HG03565 (cell line): Measurements from ENCODE around the gene SLC25A33.

Experiments
- ATAC-seq: cut with Tn5 transposase; IDR thresholded peaks from one replicate; pipeline ENCODE4 v1.9.1; 2021; ENCODE audit warnings: mild to moderate bottlenecking, moderate library complexity; ENCODE audit not compliant: unreplicated experiment

The SLC25A33 gene

DNA sequence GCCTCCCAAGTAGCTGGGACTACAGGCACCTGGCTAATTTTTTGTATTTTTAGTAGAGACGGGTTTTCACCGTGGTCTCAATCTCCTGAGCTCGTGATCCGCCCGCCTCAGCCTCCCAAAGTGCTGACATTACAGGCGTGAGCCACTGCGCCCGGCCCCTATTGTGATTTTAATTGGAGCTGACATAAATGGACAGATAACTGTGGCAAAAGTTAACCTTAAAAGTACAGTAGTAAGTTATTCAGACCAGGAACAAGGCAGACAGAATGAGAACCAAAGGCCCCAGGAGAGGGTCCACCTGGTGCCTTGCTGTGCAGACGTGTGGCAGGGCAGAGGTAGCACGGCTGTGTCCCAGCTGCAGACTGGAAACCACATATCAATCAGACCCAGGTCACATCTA, 60.5 kb downstream of the SLC25A33 start:
- no peak for ATAC-seq

DNA sequence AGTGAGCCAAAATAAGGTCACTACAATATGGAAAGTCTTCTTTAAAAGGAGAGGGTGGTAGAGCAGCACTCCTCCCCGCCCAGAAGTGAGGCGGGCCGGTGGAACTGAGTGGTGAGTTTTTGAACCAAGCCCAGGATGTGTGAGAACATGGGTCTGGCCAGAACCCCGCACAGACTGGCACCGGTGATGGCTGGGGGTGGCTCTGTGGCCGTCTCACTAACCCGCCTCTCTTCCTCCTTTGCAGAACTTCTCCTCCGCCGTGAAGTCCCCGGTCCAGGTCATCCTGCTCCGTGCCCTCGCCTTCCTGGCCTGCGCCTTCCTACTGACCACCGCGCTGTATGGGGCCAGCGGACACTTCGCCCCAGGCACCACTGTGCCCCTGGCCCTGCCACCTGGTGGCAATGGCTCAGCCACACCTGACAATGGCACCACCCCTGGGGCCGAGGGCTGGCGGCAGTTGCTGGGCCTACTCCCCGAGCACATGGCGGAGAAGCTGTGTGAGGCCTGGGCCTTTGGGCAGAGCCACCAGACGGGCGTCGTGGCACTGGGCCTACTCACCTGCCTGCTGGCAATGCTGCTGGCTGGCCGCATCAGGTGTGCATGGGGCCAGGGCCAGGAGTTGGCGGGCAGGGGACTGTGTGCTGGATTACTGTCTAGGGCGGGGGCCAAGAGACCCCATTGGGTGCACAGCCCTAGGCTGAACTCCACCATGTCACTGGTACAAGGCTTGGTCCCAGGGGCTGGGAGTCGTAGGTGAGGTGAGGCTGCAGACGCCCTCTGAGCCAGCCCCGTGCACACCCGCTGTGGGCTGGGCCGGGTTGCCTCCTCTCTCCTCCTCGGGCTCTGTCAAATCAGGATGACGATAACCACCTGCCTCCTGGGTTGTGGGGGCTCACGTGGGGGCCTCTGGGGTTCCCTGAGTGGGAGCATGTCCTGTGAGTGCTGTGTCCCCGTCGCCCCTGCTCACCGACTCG, 61.9 kb downstream of the SLC25A33 start:
- ATAC-seq = no peak

DNA sequence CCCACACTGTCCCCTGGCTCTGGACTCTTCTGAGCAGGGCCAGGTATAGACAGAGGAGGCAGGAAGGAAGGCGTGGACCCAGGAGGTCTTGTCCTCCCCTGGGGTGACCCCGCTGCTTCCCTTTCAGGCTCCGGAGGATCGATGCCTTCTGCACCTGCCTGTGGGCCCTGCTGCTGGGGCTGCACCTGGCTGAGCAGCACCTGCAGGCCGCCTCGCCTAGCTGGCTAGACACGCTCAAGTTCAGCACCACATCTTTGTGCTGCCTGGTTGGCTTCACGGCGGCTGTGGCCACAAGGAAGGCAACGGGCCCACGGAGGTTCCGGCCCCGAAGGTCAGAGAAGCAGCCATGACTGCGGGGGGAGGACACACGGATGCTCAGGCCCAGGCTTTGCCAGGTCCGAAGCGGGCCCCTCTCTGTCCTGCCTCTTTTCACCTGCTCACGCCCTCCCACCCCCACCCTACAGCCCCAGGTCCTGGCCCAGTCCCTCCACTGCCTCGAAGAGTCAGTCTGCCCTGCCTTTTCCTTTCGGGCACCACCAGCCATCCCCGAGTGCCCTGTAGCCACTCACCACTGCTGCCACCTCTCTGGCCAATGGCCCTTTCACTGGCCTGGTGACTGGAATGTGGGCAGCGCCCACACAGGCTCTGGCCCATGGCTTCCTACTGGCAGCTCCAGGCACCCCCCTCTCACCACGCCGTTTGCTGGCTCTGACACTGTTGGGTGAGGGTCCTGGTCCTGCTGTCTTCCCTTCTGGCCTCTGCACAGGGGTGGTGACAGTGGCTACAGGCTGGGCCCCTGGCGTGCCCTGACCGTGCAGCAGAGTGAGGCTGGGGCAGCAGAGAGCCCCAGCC, 62.9 kb downstream of the SLC25A33 start:
- ATAC-seq = no peak

DNA sequence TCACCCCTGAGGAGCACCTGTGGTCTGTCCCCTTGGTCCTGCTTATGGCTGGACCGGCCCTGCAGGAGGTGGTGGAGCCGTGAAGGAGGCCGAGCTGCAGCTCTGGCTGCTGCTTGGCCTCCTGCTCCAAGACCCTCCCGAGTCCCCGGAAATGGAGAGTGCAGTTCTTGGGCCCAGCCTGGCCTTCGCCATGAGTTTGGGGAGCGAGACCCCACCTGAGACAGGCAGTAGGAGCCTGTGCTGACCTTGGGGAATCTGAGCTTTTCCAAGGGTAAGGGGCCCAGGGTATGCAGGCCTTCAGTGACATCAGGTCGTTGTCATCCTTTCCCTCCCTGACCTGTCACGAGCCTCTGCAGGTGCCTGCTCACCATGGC, 63.5 kb downstream of the SLC25A33 start:
- no peak for ATAC-seq

DNA sequence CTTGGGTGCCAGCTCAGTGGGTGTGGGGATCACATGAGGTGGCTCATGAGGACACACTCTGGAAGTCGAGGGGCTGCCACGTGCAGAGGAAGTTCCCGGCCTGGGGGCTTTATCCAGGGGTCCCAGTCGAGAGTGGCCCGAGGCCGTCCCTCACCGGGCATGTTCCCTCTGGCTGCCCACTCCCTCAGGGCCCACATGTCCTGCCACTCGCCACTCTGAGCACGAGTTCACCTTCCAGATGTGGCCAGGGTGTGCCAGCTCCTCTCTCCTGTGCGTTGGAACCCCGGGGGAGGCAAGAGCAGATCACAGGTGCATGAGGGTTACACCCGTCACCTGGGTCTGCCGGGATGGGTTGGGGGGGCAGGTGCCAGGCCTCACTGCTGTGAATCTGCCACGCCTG, 64.0 kb downstream of the SLC25A33 start:
- no peak for ATAC-seq

DNA sequence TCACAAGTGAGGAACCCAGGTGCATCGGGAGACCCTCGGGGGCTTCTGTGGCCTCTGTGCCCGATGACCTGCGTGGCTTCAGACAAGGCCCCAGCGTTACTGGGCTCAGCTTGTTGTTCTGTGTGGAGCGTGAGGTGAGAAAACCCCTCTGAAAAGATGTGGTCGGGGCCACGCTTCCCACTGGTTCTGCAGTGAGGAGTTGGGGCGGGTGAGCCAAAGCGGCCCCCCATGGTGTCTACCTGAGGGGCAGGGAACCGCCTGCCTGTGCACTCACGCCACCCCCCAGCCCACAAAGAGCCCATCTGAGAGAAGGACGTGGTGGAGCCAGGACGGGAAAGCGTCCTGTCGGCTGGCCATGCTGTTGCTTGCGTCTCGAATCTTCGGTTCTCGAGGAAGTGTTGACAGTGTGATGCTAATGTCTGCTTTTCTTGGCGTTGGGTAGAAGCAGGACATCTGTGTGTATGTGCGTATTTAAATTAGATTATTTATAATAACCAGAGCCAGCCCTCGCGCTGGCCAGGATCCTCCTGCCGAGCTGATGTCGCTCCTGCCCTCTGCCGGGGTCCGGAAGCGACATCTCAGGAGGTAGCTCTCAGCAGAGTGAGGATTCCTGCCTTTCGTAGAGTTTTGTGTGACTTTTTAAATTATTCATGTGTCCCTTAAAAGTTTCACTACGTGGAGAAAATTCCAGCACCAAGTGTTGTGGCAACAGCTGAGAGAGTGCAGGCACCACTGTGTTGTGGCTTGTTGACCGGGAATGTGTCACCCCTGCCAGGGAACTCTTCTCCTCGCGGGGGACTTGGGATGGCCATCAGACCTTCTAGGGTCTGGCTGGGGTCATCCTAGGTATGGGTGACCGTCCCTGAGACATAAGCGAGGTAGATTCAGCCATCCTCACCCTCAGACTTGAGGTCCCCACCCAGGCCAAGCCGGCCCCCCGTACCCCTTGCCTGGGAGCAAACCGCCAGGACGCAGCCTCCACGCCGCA, 64.8 kb downstream of the SLC25A33 start:
- ATAC-seq = no peak

DNA sequence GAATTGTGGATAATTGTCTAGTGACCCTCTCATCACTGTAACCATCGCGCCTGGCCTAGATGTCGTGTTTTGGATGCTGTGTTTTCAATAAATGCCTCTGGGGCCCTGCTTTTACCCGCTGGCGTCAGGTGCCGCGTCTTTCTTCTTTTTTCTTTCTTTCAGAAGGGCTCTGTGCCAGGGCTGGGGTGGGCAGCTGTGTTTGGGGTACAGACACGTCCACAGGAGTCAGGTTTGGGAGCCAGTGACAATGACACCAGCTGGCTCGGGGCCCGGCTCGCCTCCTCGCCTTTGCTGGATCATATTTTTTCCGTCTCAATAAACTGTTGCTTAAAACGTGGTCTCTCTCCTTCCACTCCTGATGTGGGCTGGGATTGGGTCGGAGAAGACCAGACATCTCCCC, 65.6 kb downstream of the SLC25A33 start:
- ATAC-seq = no peak

DNA sequence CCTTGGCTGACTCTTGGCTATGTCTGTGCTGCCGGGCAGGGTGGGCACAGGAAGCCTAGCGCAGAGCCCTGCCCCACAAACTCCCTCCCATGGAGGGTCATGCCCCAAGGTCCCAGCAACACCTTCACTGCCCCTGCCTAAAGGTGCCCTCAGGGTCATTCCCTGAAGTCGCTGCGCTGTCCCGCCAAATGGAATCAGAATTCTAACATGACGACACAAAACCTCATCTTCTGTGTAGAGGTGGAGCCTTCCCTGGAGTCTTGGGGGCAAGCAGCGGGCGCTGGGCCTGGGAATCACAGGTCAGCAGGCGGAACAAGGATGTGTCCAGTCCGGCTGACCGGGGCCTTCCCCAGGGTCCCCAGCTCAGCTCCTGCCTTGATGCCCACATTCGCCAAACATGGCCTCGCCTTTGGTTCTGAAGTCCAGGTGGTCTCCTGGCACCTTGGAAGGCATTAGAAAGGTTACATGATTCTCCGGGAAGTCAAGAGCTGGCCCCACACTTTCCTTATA, 66.7 kb downstream of the SLC25A33 start:
- ATAC-seq = no peak

DNA sequence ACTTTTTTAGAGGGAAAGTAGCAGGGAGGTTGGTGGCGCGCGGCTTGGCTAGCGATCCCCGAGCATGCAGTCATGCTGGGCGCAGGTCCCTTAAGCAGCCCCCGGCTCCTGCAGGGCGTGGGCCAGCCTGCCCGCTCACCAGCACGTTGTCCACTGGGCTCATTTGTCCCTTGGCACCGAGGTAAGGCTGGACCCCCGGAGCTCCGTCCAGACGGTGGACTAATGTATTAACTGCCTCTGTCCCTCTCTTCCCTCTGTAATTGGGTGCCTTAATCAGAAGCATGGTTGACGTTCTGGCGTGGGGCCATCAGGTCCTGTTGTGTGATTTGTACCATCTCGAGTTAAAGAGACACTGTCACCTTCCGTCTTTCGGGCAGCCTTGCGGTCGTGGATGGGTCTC, 67.2 kb downstream of the SLC25A33 start:
- no peak for ATAC-seq

DNA sequence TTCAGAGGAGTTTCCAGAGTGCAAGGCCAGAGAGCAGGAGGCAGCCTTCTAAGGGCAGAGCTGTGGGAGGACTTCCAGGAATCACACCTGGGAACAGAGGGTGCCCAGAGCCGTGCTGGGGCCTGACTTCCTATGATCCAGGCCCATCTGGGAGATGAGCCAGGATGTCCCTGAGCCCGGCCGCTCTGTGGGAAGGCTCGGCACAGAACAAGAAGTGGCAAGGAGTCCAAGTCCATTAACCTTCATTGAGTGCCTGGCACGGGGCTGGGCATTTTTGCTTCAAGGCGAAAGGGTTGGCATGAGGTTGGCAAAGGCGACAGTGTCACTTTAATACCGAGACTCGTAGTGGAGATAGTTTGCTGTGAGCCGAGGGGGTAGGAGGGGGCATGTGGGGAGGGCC, 67.7 kb downstream of the SLC25A33 start:
- ATAC-seq = no peak

DNA sequence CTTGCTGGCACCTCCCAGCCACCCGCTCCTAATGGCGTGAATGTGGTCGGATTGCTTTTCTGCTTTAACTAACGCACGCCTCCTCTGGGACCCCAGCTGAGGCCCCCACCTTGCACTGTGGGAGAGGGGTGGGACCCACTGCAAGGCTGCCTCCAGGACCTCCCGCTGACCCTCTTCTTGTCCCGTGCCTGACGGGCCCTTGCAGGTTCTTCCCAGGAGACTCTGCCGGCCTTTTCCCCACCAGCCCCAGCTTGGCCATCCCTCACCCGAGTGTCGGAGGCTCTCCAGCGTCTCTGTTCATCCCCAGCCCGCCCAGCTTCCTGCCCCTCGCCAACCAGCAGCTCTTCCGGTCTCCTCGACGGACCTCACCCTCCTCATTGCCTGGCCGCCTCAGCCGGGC, 68.1 kb downstream of the SLC25A33 start:
- no peak for ATAC-seq

DNA sequence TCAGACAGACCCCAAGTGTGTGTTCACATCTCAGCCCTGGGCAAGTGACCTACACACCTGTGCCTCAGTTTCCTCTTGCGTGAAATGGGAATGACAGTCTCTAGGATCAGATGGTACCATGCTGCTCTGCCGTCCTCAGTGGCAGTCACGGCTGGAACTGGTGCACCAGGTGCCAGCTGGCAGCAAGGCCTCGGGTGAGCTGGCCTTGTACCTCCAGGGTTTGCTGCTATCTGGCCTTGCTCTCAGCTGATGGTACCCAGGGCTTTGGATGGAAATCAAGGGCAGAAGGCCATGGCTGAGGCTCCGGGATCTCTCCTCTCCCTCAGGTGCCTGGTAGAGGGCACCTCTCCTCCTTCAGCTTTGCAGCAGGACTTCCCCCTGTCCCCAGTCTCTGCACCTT, 70.7 kb downstream of the SLC25A33 start:
- no peak for ATAC-seq

DNA sequence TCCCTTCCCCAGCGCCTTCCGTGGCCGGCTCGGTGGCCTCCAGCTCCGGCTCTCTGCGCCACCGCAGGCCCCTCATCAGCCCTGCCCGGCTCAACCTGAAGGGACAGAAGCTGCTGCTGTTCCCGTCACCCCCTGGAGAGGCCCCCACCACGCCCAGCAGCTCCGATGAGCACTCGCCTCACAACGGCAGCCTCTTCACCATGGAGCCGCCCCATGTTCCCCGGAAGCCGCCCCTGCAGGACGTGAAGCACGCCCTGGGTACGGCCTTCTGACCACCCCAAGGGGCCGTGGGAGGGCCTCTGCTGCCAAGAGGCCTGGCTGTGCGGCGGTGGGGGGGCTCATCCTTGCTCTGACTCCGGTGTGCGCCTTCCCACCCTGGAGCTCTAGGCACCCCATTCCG, 71.3 kb downstream of the SLC25A33 start:
- no peak for ATAC-seq

DNA sequence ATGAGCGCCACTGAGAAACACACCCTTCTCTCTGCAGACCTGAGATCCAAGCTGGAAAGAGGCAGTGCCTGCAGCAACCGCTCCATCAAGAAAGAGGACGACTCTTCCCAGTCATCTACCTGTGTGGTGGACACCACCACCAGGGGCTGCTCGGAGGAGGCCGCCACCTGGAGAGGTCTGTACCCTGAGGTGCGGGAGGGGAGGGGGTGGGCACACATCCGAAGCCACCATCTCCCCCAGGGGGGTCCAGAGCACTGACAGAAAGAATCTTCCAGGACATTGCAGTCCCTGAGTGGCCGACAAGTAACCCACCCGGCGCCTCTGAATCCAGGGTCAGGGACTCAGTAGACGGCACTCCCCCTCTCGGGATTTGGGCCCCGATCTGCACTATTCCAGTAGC, 72.5 kb downstream of the SLC25A33 start:
- no peak for ATAC-seq

DNA sequence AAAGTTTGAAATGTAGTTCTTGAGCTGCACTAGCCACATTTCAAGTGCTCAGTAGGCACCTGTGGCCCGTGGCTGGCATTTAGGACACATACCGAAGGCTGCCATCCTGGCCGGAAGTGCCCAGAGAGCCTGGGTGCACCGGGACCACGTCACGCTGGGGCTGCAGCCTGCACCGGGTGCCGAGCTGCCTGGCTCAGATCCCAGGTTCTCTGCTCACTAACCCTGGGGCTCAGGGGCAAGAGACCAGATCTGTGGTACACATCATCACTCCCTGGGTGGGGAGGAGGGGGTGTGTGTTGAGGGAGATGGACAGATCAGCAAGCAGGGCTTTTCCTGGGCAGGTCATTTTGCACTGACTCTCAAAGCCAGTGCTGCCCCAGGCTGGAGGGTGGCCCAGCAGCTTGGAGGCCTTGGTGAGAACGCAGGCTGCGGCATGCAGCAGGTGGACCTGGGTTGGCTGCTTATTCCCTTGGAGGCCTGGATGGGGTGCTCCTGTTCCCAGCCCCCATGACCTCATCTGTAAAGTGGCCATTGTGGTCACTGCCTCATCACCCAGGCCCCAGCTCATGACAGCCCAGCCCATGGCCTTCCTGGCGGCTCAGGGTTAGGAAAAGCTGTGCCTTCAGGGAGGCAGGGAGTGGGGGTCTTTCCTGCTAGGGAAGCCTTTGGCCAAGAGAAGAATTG, 73.0 kb downstream of the SLC25A33 start:
- ATAC-seq = no peak

DNA sequence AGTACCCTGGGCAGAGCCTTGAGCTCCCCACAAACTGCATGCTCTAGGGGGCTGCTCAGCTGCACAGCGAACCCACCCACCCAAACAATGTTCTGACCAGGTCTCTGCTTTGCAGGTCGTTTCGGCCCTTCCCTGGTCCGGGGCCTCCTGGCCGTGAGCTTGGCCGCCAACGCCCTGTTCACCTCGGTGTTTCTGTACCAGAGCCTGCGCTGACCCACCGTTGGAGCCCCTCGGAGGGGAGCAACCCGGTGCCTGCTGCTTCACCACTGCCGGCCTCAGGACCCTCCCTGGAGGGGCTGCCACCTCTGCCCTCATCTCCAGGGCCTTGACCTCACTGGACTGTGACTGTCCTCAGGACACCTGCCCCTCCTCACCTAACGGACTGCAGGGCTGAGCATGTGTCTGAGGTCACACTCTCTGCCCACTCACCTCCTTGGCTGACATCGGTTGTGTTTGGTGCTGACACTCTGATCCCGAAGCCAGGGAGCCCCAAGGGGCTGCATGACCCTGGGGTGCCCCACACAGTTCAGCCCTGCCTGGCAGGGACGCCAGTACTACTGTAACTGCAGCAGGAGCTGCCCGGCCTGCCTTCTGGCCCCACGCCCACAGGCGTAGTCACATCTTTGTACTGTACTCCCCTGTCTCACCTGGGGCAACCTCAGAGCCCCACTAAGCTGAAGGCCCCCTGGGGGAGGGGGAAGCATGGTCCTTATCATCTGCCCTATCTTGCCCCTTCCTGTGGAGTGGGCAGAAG, 73.8 kb downstream of the SLC25A33 start:
- ATAC-seq = no peak

DNA sequence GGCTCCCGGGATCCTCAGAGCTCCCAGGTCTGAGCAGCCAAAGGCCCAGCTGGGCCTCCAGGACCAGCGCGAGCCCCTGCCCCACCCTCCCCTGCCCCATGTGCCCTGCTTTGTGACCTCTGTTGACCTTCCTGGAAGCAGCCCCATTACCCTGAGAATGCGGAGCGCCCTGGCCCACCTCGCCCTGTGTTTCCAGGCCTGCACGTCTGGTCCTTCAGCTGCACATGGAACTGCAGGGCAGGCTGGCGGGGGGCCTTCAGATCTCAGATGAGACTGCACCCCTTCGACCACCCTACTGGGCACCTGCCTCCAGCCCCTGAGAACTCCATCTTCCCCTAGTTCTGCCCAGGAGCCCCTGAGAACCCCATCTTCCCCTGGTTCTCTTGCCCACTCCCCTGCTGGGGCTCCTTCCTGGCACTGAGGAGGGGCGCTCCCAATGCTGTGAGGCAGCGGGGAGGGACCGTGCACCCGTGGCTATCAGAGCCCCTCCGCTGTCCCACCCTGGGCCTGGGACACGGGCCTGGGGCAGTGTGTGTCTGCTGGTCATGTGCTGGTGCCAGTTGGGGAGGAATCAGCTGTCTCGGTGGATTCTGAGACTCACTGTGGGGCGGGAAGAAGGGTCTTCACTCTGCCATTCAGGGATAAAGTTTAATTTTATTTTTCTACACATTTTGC, 74.5 kb downstream of the SLC25A33 start:
- no peak for ATAC-seq

DNA sequence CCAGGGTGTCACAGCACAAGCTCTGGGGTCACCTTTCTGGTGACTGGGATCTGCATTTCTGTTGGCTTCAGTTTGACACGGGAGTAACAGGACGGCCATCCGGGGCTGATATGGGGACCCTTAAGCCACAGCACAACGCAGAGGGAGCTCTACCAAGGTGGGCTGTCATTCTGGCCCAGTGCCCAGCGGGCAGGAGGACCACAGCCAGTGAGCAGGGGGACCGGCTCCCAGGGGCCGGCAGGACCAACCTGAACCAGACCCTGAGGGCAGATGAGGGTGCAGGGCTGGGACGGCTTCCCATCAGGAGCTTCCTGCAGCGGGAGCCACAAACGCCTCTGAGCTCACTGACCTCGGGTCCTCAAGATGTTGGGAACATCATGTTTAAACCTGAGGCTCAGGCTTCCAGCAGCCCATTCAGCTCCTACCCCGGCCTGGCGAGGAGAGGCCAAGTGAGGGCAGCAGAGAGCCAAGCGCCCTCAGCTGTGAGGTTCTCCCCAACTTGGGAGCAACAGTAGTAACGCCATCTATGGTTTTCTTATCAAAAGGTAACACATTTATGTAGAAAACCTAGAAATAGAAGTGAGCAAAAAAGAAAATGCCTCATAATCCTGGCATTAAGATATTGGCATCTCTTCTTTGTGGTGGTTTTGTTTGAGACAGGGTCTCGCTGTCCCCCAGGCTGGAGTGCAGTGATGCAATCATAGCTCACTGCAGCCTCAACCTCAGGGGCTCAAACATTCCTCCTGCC, 76.2 kb downstream of the SLC25A33 start:
- ATAC-seq = no peak
